Measurements from ENCODE around the gene SRGAP1. TPM values are rescaled to one million over a fixed set of nuclear protein-coding genes. Genes with fewer than 3 reads are reported as not detected.

Gene SRGAP1
- total and polyA plus RNA-seq, 9 of the 15 experiments (the other 6 are each of a cell fraction or from before 2014, with no cell fraction given) = 0.01 to 0.13 (median 0.04) TPM; not detected in 3

DNA sequence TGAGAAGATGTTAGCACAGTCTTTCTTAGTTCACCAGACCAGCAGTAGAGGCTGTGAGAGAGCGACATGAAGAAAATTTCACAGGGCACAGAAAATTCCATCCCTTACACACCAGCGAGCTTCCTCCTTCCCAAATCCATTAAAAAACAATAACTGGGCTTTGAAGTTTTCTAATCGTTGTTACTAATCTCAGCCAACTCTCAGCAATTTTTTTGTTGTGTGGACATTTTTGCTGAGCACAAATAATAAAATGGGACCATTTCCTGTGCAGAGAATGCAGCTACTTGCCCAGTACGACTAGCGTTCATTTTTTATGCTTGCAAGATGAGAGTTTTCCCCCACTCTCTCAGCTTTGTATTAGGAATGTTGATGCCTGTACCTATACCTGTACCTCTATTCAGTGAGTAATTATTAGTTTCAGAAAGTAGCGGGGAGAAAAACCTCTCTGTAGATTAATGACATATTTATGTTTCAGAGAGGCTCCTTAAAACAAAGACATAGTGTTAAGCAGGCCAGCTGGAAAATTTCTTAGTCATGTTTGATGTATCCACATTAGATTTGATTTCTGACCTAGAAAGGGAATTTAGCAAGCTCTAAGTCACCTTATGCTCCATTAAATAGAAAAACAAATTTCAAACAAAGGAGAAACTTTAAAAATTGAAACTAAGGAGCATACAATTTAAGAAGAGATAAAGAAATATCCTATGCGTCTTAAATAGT, 146.5 kb downstream of the SRGAP1 start (continued):
- no peak for TF ChIP-seq ZBTB40 (IDR thresholded peaks at IDR 0.05)
- no peak for TF ChIP-seq ZBTB40 (CRISPR knock-in tag; IDR thresholded peaks at IDR 0.05)
- no peak for TF ChIP-seq RB1 (IDR thresholded peaks at IDR 0.05; ENCODE audit: low read depth)
- no peak for TF ChIP-seq ATF3 (IDR thresholded peaks at IDR 0.05)
- no peak for TF ChIP-seq ATF3 (CRISPR knock-in tag; conservative IDR thresholded peaks at IDR 0.05)
- TF ChIP-seq ATF6 (CRISPR knock-in tag; IDR thresholded peaks at IDR 0.05) = no peak
- TF ChIP-seq SAFB (IDR thresholded peaks at IDR 0.05; ENCODE audit: borderline replicate concordance, low read depth, low read length) = no peak
- TF ChIP-seq ZNF347 (CRISPR knock-in tag; IDR thresholded peaks at IDR 0.05; ENCODE audit: low read depth) = no peak
- no peak for TF ChIP-seq ZNF12 (CRISPR knock-in tag; IDR thresholded peaks at IDR 0.05)
- TF ChIP-seq HDAC3 (IDR thresholded peaks at IDR 0.05; ENCODE audit: borderline replicate concordance, partially characterized antibody) = no peak
- no peak for TF ChIP-seq ZNF175 (CRISPR knock-in tag; IDR thresholded peaks at IDR 0.05; ENCODE audit: low read depth)
- no peak for TF ChIP-seq PCBP1 (IDR thresholded peaks at IDR 0.05; ENCODE audit: low read depth, low read length, poor library complexity, severe bottlenecking)
- no peak for TF ChIP-seq THRAP3 (IDR thresholded peaks at IDR 0.05; ENCODE audit: borderline replicate concordance)

All from K562 (cell line).